ENCODE results near the gene VIP.

VIP gene

GRCh38 chr6:152769993-152770392, 19.4 kb downstream of the VIP start:
- H3K9ac ChIP-seq (ENCODE audit: low read length): no peak overlapping the region
- TF ChIP-seq EZH2 (IDR thresholded peaks at IDR 0.05; ENCODE audit: borderline replicate concordance, low read length): no peak
- no peak for TF ChIP-seq CTCF (IDR thresholded peaks at IDR 0.05; ENCODE audit: low read length)
- H3K27me3 ChIP-seq (ENCODE audit: insufficient read depth, low read length): no peaks in the 10 kb centered on the region
- H4K20me1 ChIP-seq (ENCODE audit: insufficient read depth, low read length): no peaks in the 10 kb centered on the region
- H3K9me2 ChIP-seq (ENCODE audit: low read depth, low read length): no peaks in the 10 kb centered on the region
- H3K4me1 ChIP-seq (ENCODE audit: insufficient read depth, low read length, severe bottlenecking): no peaks in the 10 kb centered on the region
- H3F3A ChIP-seq (ENCODE audit: insufficient read depth, low read length): no peaks in the 10 kb centered on the region
- no peaks in the 10 kb centered on the region for H3K36me3 ChIP-seq (ENCODE audit: insufficient read depth, low read length)
- no peak overlapping the region for H3K4me2 ChIP-seq (ENCODE audit: low read length)
- H3K9me3 ChIP-seq (ENCODE audit: low read length): no peaks in the 10 kb centered on the region
- no peaks in the 10 kb centered on the region for H3K79me2 ChIP-seq (ENCODE audit: insufficient read depth, low read length)
- H2AFZ ChIP-seq (ENCODE audit: low read length): no peak overlapping the region
- H3K27ac ChIP-seq (ENCODE audit: low read depth, low read length, poor library complexity, severe bottlenecking): no peak overlapping the region
- H3K4me3 ChIP-seq (ENCODE audit: low read depth, low read length, poor library complexity, severe bottlenecking): no peak overlapping the region

DNA sequence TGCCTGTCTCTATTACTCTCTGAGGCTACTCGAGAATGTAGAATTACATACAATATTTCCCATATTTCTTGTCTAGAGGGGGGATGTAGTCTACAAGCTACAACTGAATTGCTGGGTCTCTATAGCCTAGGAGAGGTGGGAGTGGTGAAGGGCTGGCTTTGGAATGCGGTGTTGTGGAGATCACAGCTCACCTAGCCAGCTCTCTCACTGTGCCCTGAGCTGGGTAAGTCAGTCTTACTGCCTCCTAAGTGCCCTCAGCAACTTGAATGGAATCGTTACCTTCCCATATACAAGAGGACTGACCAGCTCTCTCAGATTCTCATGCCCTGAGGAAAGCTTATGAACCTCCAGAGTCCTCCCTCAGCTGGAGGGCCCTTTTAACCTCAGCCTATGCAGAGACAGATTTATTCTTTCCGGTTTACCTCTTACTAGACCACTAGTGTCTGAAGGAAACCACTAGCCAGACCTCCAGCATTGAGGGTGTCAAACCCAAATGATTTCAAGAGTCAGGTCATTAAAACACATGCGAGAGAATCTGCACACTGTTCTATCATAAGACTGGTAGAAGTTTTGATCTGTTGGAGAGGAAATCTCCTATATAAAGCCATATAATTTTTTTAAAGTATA, 20.6 kb downstream of the VIP start:
- H3K27me3 ChIP-seq (ENCODE audit: insufficient read depth, low read length): no peaks in the 10 kb centered on the region
- no peak overlapping the region for H3K4me3 ChIP-seq (ENCODE audit: low read depth, low read length, poor library complexity, severe bottlenecking)
- no peak overlapping the region for H3K4me2 ChIP-seq (ENCODE audit: low read length)

GRCh38 chr6:152775428-152775827, 24.8 kb downstream of the VIP start:
- H3K4me1 ChIP-seq (ENCODE audit: insufficient read depth, low read length, severe bottlenecking): no peaks in the 10 kb centered on the region
- no peaks in the 10 kb centered on the region for H3K9me3 ChIP-seq (ENCODE audit: low read length)
- TF ChIP-seq CTCF (IDR thresholded peaks at IDR 0.05; ENCODE audit: low read length) (no peak), EZH2 (IDR thresholded peaks at IDR 0.05; ENCODE audit: borderline replicate concordance, low read length) (no peak)

More for the DNA sequence above, 20.6 kb downstream of the VIP start:
- H3K79me2 ChIP-seq (ENCODE audit: insufficient read depth, low read length): no peaks in the 10 kb centered on the region
- no peaks in the 10 kb centered on the region for H3K9me2 ChIP-seq (ENCODE audit: low read depth, low read length)
- no peaks in the 10 kb centered on the region for H4K20me1 ChIP-seq (ENCODE audit: insufficient read depth, low read length)
- no peaks in the 10 kb centered on the region for H3K4me1 ChIP-seq (ENCODE audit: insufficient read depth, low read length, severe bottlenecking)
- no peak overlapping the region for H3K27ac ChIP-seq (ENCODE audit: low read depth, low read length, poor library complexity, severe bottlenecking)
- no peak overlapping the region for H3K9ac ChIP-seq (ENCODE audit: low read length)
- H3K9me3 ChIP-seq (ENCODE audit: low read length): no peaks in the 10 kb centered on the region
- H3K36me3 ChIP-seq (ENCODE audit: insufficient read depth, low read length): no peaks in the 10 kb centered on the region
- TF ChIP-seq CTCF (IDR thresholded peaks at IDR 0.05; ENCODE audit: low read length) (no peak), EZH2 (IDR thresholded peaks at IDR 0.05; ENCODE audit: borderline replicate concordance, low read length) (no peak)
- H3F3A ChIP-seq (ENCODE audit: insufficient read depth, low read length): no peaks in the 10 kb centered on the region
- no peak overlapping the region for H2AFZ ChIP-seq (ENCODE audit: low read length)

More at GRCh38 chr6:152775428-152775827, 24.8 kb downstream of the VIP start:
- Histone ChIP-seq H3K9ac (ENCODE audit: low read length) (no peak overlapping the region), H3K36me3 (ENCODE audit: insufficient read depth, low read length) (no peaks in the 10 kb centered on the region), H3K4me2 (ENCODE audit: low read length) (no peak overlapping the region), H4K20me1 (ENCODE audit: insufficient read depth, low read length) (no peaks in the 10 kb centered on the region), H3K27me3 (ENCODE audit: insufficient read depth, low read length) (no peaks in the 10 kb centered on the region), H3K27ac (ENCODE audit: low read depth, low read length, poor library complexity, severe bottlenecking) (no peak overlapping the region), H3K79me2 (ENCODE audit: insufficient read depth, low read length) (no peaks in the 10 kb centered on the region), H3F3A (ENCODE audit: insufficient read depth, low read length) (no peaks in the 10 kb centered on the region), H3K9me2 (ENCODE audit: low read depth, low read length) (no peaks in the 10 kb centered on the region), H3K4me3 (ENCODE audit: low read depth, low read length, poor library complexity, severe bottlenecking) (no peak overlapping the region), H2AFZ (ENCODE audit: low read length) (no peak overlapping the region)

Measured in OCI-LY1 (cell line).